K562 (cell line): ENCODE results near the gene COL25A1. TPM values are rescaled to one million over a fixed set of nuclear protein-coding genes. Genes with fewer than 3 reads are reported as not detected.

Experiments
- ATAC-seq: fragments of 200-7000 bp; cut with Tn5 transposase; 3 replicates; pipeline ENCODE4 v1.9.1; 2020; ENCODE audit warnings: moderate library complexity
- BruUV-seq: library from RNA; stranded (reverse); fragments of 400-500 nt; replicated peaks from 2 replicates; lab custom pipeline; 2021; lab: Mats Ljungman, UMichigan
- CTCF ChIA-PET: fragments of 300-600 bp; formaldehyde crosslinking; extraction: SDS; loops from one replicate; lab custom pipeline; 2021; ENCODE audit warnings: low intra/inter-chr PET ratio; lab: Yijun Ruan, JAX
- POLR2A ChIA-PET: fragments of 300-600, 350-650 bp; sonication (Branson Sonifier 250); formaldehyde crosslinking; extraction: SDS; loops from one replicate; lab custom pipeline; 2021; ENCODE audit warnings: antibody characterized with exemption, inconsistent platforms; lab: Yijun Ruan, JAX
- DNase-seq, 4 experiments: peaks; one replicate each; pipeline versions ENCODE4 v3.0.0 to v3.0.0-alpha.2; 2011 to 2018; ENCODE audit warnings: low spot score in 3 of 4, mixed read lengths in 3 of 4; ENCODE audit errors: extremely low read depth in 1 of 4
- FAIRE-seq: peaks from 2 replicates; lab custom pipeline; 2011; peaks lifted over from hg19 to GRCh38; lab: Jason Lieb, UNC
- H2AFZ ChIP-seq: 2 replicates; pipeline ENCODE4 v1.6.0; 2011; ENCODE audit warnings: low read depth, low read length, control low read depth, inconsistent platforms
- H3K27ac ChIP-seq: fragments of 200-600 bp; 3 replicates; pipeline ENCODE4 v1.8.0; 2011; ENCODE audit warnings: low read depth, mild to moderate bottlenecking, control low read depth, inconsistent platforms, low read length, moderate library complexity, mixed read lengths; ENCODE audit errors: extremely low read depth
- H3K27me3 ChIP-seq, 2 experiments: fragments of 300-600 bp in 1 of 2; 2 replicates in 1 of 2; 3 replicates in 1 of 2; pipeline versions ENCODE4 v1.6.0 to v1.8.0; 2011; ENCODE audit warnings: inconsistent platforms in 2 of 2, low read length in 2 of 2, mild to moderate bottlenecking in 1 of 2, mixed read lengths in 1 of 2, moderate library complexity in 1 of 2; ENCODE audit not compliant: control insufficient read depth in 2 of 2, insufficient read depth in 2 of 2
- H3K36me3 ChIP-seq: fragments of 300-600 bp; 3 replicates; pipeline ENCODE4 v1.8.0; 2011; ENCODE audit warnings: mild to moderate bottlenecking, low read length, inconsistent platforms; ENCODE audit not compliant: control insufficient read depth, insufficient read depth
- H3K4me1 ChIP-seq, 2 experiments: fragments of 200-600 bp in 1 of 2; replicated peaks in 1 of 2; 2 replicates in 1 of 2; 3 replicates in 1 of 2; pipeline versions ENCODE4 v1.5.1 to v1.8.0; 2011; ENCODE audit warnings: inconsistent platforms in 2 of 2, low read length in 2 of 2, mild to moderate bottlenecking in 1 of 2, mixed read lengths in 1 of 2, moderate library complexity in 1 of 2; ENCODE audit not compliant: control insufficient read depth in 2 of 2, insufficient read depth in 2 of 2
- H3K4me2 ChIP-seq: 2 replicates; pipeline ENCODE4 v1.6.1; 2011; ENCODE audit warnings: low read length, control low read depth, inconsistent platforms, mixed read lengths; ENCODE audit not compliant: insufficient read depth
- H3K4me3 ChIP-seq: fragments of 200-600 bp; sonication (generic), shearing (Covaris generic); 2 replicates; pipeline ENCODE4 v1.5.1; 2016; ENCODE audit warnings: control low read depth, inconsistent platforms
- H3K79me2 ChIP-seq: fragments of 200-600 bp; 3 replicates; pipeline ENCODE4 v1.8.0; 2011; ENCODE audit warnings: low read length, inconsistent platforms; ENCODE audit not compliant: control insufficient read depth, insufficient read depth
- H3K9ac ChIP-seq, 2 experiments: 2 replicates each; pipeline versions ENCODE4 v1.6.0 to v1.6.1; 2011; ENCODE audit warnings: low read depth in 2 of 2, low read length in 2 of 2, control low read depth in 1 of 2, inconsistent platforms in 1 of 2, mild to moderate bottlenecking in 1 of 2, mixed read lengths in 1 of 2; ENCODE audit not compliant: insufficient read depth in 1 of 2
- H3K9me1 ChIP-seq: one replicate; pipeline ENCODE4 v1.6.0; 2011; ENCODE audit warnings: inconsistent platforms, mild to moderate bottlenecking, low read length, moderate library complexity; ENCODE audit not compliant: control insufficient read depth, insufficient read depth
- H3K9me3 ChIP-seq: replicated peaks from 2 replicates; pipeline ENCODE4 v1.5.1; 2011; ENCODE audit warnings: low read depth, low read length, inconsistent platforms; ENCODE audit not compliant: control insufficient read depth, insufficient read depth
- H4K20me1 ChIP-seq: replicated peaks from 2 replicates; pipeline ENCODE4 v1.6.1; 2011; ENCODE audit warnings: low read length, inconsistent platforms, mixed read lengths; ENCODE audit not compliant: control insufficient read depth, insufficient read depth
- ATF2 ChIP-seq: sonication (generic); formaldehyde crosslinking; IDR thresholded peaks from 2 replicates; pipeline ENCODE4 v1.8.1; 2022; ENCODE audit warnings: missing genetic modification reagents
- KLF16 ChIP-seq: IDR thresholded peaks from 2 replicates; pipeline ENCODE4 v1.6.1; 2016; ENCODE audit warnings: antibody characterized with exemption
- SRSF9 ChIP-seq: fragments of 200-400 bp; formaldehyde crosslinking; IDR thresholded peaks from 2 replicates; pipeline ENCODE4 v1.6.1; 2017; ENCODE audit warnings: low read depth, low read length, borderline replicate concordance
- TFAP4 ChIP-seq: sonication (generic); formaldehyde crosslinking; IDR thresholded peaks from 2 replicates; pipeline ENCODE4 v1.8.0; 2022; ENCODE audit warnings: missing genetic modification reagents, mild to moderate bottlenecking, moderate library complexity, borderline replicate concordance
- ZNF263 ChIP-seq: sonication (generic); formaldehyde crosslinking; IDR thresholded peaks from 2 replicates; pipeline ENCODE4 v1.8.0; 2022; ENCODE audit warnings: mild to moderate bottlenecking, missing genetic modification reagents, borderline replicate concordance
- ZNF699 ChIP-seq: fragments of 250-450 bp; sonication (Bioruptor Pico); IDR thresholded peaks from 2 replicates; pipeline ENCODE4 v1.8.0; 2021; ENCODE audit warnings: mild to moderate bottlenecking, moderate library complexity; ENCODE audit not compliant: insufficient replicate concordance
- WGBS: fragments of 100-300 bp; shearing (Covaris generic); methylation state at CpG from one replicate; pipeline ENCODE4 v1.1.6; 2016; ENCODE audit warnings: low coverage, mixed read lengths; ENCODE audit not compliant: insufficient coverage; ENCODE audit errors: missing lambda C conversion rate; 5-methylcytosine and 5-hydroxymethylcytosine counted together
- in situ Hi-C: fragments of 300-500 bp; cut with MboI; formaldehyde crosslinking; loops from 4 replicates; pipeline ENCODE4 v1.15.0; 2018; ENCODE audit warnings: inconsistent platforms, mixed read lengths
- intact Hi-C: fragments of 100-400 bp; cut with micrococcal nuclease; formaldehyde crosslinking; loops from 2 replicates; pipeline ENCODE4 v1.14.2; 2022
- polyA plus RNA-seq, 8 experiments: library from polyadenylated mRNA; depleted of rRNA in 4 of 8; stranded (reverse) in 5 of 8; unstranded in 3 of 8; fragments of >200 nt; fragmentation: Nextera tagmentation in 2 of 8; fragmentation: Illumina TruSeq in 1 of 8; extraction: Ambion mirVana in 2 of 8; extraction: Trizol in 1 of 8; gene quantifications; 2 replicates each; pipeline versions ENCODE4 v1.2.1 to v1.2.3, GENCODE V29; 2011 to 2014; ENCODE audit warnings: inconsistent platforms in 1 of 8, missing spikeins in 1 of 8
- total RNA-seq, 7 experiments: library from RNA; depleted of rRNA in 6 of 7; stranded (reverse); fragments of >200 nt in 6 of 7; fragmentation: Illumina TruSeq in 2 of 7; extraction: Trizol in 2 of 7; gene quantifications; 2 replicates each; pipeline versions ENCODE4 v1.2.1 to v1.2.3, GENCODE V29; 2011 to 2021; ENCODE audit warnings: low replicate concordance in 1 of 7

The COL25A1 gene
- total and polyA plus RNA-seq, 9 of the 15 experiments (the other 6 are each of a cell fraction or from before 2014, with no cell fraction given) = 0.03 to 0.62 (median 0.27) TPM

- ATAC-seq = peak; percentile 39
Observed at GRCh38 chr4:109179061-109179460, 123.4 kb downstream of the COL25A1 start.

More at GRCh38 chr4:109179061-109179460, 123.4 kb downstream of the COL25A1 start:
- no peaks in the 10 kb centered on the region; the same call in 1 of the 2 replicates for H3K9me3 ChIP-seq
- H3K9ac ChIP-seq = 0 out of 4 replicates have a peak overlapping the region, but pooled peaks of 1 of the 2 experiments have one; percentile 8
- ChIA-PET CTCF (no interaction called here), POLR2A (interaction anchor here (0.9 kb wide), 1 partner anchor 12 kb away, joined by 3 read pairs; no protein-coding TSS in a partner anchor)
- H3K27me3 ChIP-seq = no peaks in the 10 kb centered on the region
- no peaks in the 10 kb centered on the region for H3K79me2 ChIP-seq
- no peak overlapping the region for H3K4me2 ChIP-seq
- intact Hi-C loops = no loop called here
- FAIRE-seq (no peak), DNase-seq (peak in 1 of 4 experiments; percentile 8)
- 44% methylated on average over 3 of the region's 3 CpGs for WGBS
- no peak for TF ChIP-seq KLF16
- TF ChIP-seq ZNF263 (CRISPR knock-in tag) = no peak
- TF ChIP-seq ATF2 = no peak
- TF ChIP-seq TFAP4 = peak; percentile 13; the same call in 1 of the 2 replicates
- no peak for TF ChIP-seq ZNF699 (CRISPR knock-in tag)
- no peak for TF ChIP-seq SRSF9
- BruUV-seq = no TSS peak
- H3K27ac ChIP-seq = no peak overlapping the region
- H4K20me1 ChIP-seq = no peaks in the 10 kb centered on the region
- peak overlapping the region; percentile 26 for H2AFZ ChIP-seq
- no peaks in the 10 kb centered on the region for H3K36me3 ChIP-seq
- H3K4me1 ChIP-seq = peaks cover 5 to 15% of the 10 kb centered on the region in 2 experiments; a peak in 3 of 5 replicates
- in situ Hi-C loops = no loop called here
- H3K4me3 ChIP-seq = no peak overlapping the region
- no peaks in the 10 kb centered on the region for H3K9me1 ChIP-seq
